GM18502 (cell line): ENCODE data around the gene TEX13B.
A peak's percentile ranks its signal among the peaks of the same experiment; 100 is the strongest.

Experiments
- ATAC-seq: cut with Tn5 transposase; IDR thresholded peaks from one replicate; pipeline ENCODE4 v1.9.1; 2021; ENCODE audit warnings: mild to moderate bottlenecking; ENCODE audit not compliant: unreplicated experiment, poor library complexity

TEX13B gene, protein sequence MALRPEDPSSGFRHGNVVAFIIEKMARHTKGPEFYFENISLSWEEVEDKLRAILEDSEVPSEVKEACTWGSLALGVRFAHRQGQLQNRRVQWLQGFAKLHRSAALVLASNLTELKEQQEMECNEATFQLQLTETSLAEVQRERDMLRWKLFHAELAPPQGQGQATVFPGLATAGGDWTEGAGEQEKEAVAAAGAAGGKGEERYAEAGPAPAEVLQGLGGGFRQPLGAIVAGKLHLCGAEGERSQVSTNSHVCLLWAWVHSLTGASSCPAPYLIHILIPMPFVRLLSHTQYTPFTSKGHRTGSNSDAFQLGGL

DNA sequence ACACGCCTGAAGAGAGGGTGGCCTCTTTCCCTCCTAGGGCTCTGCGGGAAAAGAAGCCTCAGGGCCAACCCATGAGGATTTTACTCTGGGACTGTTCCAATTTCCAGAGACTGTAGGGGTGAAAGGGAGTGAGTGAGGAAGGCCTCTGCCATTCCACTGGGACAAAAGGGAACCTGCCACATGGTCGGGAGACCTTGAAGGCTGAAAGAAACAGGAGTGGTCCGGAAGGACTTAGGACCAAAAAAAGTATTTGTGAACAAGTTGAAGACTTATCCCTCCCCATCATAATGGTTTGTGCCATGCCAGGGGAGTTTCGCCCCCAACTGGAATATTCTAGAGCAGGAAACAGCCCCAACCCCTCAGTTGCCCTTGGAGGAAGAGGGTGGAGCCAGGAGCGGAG is at the start of gene TEX13B:
TSS of gene TEX13B (minus strand) at position 15 of the 400 bp plus-strand sequence. CDS start 243 bp downstream, outside the sequence.
- no peak for ATAC-seq

DNA sequence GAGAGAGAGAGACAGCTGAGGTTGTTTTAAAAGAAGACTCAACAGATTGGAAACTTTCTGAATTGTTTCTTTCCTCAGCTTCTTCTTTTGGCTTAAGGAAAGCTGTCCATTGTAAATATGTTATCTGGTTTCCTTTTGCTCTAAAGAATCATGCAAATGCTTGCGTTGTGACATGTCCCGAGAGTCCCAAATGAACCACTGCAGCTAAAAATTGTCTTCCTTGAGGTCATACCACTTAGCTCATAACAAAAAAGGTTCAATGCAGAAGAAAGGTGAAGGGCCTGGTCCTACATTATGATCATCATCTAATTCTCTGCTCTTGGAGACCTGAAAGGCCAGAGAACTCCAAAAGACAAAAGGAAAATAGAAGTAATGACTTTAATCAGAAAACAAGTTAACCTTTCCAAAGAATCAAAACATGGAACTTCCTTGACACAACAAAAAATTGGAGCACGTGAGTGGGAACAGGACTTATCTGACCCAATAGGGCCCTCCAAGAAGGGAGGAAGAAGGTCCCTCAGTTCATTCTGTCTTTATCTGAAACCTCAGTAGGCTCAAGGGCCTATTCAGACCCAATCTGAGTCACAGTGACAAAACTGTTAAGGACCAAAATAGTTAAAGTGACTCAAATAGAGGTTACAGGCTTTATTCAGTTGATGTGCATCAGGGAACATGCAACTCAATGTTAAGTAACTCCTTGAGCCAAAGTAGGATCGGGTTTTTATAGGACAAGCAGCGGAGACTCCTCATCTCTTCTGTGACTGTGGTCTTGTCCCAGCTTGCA is 48.0 kb upstream of the TEX13B start:
- ATAC-seq = peak; percentile 85

DNA sequence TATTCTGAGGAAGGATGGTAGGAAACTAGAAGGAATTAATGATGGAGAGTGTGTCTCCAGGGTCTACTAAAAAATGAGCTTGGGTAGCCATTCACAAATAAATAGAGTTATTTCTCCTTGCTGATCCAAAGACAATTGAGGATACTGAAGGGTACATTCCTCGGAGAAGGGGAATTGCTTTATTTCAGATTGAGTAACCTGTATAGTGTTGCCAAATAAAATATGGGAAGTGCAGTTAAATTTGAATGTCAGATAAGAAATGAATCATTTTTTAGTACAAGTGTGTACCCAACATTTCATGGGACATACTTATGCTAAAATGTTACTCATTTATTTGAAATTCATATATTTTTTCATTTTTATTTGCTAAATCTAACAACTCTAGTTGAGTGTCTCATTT is 46.7 kb upstream of the TEX13B start:
- no peak for ATAC-seq

DNA sequence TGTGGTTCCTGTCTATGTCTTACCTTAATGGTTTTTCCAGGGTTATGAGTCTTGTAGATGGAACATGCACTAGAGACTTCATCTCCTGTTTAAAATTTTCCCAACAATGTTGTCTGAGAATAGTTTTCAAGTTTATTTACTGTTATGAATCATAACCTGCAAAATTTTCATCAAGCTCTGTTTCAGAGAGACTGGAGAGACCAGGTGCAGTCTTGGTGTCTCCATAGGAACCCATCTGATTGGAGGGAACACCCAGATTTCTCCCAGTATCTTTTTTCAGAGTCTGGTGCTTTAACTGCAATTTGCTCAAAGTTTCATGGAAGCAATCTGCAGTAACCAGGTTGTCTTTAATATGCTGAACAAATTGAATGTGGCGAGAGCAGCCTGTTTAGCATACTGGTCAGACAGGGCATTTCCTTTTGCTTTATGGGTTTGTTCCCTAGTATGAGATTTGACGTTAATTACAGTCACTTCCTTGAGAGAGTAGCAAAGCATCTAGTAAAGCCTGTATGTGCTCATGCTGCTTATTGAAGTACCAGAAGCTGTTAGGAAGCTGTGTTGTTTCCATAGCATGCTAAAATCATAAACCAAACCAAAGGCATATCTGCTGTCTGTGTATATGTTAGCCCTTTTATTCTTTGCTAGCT is 43.9 kb upstream of the TEX13B start:
- ATAC-seq = no peak

DNA sequence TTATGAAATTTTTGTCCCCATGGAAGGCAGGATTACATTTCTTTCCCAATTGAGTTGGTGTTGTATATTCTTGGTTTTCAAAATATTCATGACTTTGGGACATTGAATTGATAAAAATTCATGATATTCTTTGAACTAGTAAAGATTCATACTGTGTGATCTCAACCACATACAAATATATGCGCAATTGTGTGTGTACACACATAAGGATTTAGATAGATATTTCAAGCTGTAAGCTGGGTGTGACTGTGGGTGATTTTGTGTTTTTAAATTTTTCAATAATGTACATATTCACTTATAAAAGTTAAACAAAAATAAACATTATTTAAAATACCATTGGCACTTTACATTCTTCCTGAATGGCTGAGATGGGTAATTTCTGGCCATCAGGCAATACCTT is 43.2 kb upstream of the TEX13B start:
- ATAC-seq = no peak

DNA sequence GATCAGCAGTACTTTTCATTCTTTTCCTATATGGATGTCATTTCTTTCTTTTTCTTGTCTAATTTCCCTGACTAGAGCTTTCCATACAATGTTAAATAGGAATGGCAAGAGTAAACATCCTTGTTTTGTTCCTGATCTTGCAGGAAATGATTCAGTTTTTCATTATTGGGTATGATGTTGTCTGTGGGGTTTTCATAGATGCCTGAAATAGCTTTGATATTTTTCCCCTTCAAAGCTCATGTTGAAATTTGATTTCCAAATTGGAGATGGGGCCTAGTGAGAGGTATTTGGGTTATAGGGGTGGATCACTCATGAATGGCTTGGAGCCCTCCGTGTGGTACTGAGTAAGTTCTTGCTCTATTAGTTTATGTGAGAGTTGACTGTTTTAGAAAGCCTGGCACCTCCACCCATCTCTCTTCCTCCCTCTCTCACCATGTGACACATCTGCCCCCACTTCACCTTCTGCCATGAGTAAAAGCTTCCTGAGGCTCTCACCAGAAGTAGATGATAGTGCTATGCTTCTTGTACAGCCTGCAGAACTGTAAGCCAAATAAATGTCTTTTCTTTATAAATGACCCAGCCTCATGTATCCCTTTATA is 40.4 kb upstream of the TEX13B start:
- no peak for ATAC-seq

DNA sequence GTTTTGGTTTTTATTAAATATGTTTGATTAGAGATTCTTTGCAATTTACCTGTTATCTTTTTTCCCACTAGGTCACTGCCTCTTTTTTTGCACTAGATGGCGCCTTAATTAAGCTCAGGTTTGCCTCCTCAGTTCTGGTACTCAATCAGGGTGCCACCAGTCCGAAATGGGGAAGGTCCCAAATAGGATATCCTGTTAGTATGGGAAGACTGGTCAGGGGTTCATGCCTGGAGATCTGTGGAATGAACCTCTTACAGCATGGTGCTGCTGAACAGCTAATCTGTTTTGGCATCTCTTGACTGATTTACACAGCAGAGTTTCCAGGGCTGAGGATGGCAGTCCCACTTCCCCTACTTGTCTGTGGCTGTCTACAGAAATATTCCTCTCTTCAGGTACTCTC is 38.5 kb upstream of the TEX13B start:
- ATAC-seq = peak; percentile 74

DNA sequence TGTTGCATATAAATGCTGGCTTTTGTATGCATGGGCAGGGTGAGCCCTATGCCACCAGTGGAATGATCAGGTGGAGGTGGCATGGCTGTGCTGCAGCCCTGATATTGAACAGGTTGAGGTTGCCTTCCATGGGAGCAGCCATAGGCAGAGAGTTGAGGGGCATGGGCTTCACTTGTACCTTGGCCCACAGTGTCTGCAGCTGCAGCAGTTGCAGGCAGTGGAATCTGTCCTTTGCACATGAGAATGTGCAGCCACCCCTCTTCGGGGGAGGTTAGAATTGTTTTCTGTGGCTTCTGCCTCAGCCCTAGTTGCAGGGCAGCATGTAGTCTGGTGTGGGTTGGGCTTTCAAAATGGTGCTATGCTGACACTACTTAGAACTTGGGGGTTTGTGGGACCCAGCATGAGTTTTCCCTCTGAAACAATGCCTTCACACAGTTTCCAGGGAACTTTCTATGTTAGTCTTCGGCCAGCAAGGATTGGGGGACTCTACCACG is 37.3 kb upstream of the TEX13B start:
- no peak for ATAC-seq

DNA sequence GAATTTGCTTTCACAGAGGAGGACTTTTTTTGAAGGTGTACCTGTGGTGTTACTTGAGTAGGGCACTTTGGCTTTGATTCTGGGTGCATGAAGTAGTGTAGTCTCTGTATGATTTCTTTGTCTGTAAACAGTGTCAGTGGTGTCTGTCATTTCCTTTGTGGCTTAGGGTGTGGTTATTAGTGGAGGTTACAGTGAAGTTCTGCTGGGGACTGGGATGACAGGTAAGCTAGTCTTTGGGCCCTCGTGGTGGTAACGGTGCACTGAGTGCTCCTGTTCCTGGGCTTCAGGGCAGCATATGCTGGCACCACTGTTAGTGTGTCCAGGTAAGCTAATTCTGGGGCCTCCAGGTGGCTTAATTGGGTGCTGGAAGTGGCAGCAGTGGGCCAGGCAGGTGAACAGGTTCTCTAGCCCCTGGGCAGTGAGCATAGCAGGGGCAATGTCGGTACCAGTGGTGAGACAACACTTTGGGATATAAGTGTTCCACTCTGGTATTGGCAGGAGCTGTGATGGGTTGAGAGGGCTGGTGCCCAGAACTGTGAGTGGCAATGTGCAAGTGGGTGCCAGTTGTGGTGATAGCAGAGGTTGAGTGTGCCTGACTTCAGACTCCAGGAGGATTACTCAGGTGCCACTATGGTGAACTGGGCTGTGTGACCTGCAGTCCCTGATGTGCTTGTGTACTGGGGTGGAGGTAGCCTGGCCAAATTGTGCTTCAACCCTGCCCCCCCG is 36.6 kb upstream of the TEX13B start:
- no peak for ATAC-seq

DNA sequence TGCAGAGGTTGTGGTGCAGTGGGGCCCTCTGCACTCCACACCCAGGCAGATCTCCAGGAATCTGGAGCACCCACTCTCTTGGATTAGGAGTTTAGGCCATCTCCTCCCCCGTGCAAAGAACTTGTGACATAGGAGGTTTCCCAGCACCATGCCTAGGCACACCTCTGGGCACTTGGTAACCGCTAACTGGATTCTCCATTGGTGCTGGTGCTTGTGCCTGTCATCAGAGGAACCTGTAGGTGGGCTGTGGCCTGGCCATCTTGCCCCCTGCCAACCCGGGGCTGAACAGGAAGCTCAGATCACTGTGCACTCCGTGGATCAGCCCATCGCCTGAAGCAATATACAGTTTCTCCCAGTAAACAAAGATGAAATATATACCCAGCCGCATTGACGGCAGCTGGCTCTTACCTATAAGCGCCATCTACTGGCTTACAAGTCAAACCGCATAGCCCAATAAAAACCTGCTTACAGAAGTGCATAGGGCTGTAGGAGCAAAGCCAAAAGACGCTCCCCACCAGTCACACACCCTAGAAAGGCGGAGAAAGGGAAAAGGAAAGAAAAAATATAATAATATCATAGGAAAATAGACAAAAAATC is 19.1 kb upstream of the TEX13B start:
- ATAC-seq = peak; percentile 94

DNA sequence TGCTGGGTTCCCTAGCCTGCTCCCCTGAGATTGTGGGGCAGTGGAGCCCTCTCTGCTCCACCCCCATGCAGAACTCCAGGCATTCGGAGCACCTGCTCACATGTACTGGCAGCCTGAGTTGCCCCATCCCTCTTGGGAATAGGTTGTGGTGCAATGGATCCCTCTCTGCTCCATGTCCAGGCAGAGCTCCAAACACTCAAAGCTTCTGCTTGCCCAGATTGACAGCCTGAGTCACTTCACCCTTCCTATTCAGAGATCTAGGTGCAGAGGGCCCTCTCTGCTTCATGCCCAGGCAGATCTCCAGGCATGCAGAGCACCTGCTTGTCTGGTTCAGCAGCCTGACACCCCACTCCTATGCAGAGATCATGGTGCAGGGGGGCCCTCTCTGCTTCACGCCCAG is 18.6 kb upstream of the TEX13B start:
- ATAC-seq = peak; percentile 25

DNA sequence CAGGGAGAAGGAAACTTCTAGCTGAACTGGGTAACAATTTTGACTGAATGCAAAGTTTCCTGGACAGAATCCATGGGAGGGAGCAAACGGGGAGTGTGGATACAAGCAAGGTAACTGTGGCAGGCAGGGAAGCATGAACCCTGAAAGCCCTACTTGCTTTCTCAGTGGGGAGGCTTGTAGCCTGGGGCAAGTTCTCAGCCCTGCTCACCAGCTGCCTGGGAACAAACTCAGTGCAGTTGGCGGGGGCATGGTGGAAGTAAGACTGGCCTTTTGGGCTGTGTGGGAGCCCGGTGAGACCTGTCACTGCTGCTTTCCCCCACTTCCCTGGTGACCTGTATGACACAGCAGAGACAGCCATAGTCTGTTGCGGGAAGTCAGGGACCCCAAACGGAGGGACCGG is 14.0 kb upstream of the TEX13B start:
- ATAC-seq = no peak

DNA sequence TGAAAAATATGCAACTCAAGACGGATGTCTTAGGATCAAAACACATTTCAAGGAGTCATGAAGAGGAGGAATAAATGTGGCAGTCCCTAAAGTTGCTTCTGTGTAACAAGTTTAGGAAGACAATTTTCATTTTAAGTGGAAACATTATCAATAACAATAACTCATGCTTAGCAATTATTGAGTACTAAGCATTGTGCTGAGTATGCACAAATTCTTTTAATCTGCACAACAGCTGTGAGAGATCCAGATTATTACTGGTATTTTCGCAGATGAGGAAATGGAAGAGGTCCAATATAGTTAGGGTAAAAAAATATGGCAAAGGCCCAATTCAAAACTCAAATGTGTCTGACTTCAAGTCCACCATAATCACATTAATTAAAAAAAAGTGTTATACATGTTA is 2.9 kb upstream of the TEX13B start:
- ATAC-seq = no peak

DNA sequence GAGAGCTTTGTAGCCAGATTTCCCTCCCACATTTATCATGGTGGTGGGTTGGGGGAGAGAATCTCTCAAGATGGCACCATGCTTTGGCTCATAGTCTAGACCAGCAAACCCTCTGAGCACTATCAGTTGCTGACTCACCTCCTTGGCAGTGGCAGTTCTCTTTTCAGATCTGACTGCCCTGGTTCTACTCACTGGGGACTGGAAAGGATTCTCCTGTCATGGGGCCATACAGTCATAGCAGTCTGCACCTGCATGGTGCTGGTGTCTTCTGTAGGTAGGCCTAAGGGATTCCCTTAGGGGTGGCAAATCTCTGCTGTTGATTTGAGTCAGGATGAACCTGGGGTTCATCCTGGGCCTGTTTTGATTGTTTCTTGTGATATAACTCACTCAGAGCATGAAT is 2.6 kb downstream of the TEX13B start:
- ATAC-seq = no peak

DNA sequence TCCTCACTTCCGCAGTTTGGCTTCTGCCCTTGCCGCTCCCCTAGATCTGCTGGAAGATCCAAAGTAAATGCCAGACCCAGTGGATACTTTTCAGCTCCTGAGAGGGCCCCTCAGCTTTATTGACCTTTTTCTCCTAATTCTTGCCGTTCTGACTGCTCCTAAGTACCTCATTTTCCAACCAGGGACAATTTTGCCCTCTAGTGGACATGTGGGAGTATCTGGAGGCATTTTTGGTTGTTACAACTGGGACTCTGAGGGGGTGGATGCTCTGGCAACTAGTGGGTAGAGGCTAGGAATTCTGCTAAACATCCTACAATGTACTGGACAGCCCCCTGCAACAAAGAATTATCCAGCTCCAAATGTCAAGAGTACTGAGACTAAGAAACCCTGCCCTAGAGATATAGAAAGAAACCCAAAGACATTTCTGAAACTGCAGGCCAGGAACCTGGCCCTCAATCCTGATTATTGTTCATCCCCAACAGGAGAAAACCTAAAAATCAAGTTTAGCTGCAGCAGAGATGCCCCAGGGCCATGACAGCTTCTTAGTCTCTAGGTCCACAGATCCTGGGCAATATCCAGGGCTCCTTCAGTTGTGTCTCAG is 3.4 kb downstream of the TEX13B start:
- ATAC-seq = no peak

DNA sequence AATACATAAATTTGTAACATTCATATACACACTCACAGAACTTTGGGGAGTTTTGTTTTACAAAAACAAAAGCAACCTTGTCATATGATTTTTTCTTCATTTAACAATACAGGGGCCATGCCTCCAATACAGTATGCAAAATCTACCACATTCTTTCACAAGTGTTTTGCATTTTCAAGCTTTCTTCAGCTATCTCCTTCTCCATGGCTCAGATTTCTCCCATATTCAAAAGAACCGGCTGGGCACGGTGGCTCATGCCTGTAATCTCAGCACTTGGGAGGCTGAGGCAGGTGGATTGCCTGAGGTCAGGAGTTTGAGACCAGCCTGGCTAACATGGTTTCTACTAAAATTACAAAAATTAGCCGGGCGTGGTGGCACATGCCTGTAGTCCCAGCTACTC is 4.1 kb downstream of the TEX13B start:
- ATAC-seq = no peak

DNA sequence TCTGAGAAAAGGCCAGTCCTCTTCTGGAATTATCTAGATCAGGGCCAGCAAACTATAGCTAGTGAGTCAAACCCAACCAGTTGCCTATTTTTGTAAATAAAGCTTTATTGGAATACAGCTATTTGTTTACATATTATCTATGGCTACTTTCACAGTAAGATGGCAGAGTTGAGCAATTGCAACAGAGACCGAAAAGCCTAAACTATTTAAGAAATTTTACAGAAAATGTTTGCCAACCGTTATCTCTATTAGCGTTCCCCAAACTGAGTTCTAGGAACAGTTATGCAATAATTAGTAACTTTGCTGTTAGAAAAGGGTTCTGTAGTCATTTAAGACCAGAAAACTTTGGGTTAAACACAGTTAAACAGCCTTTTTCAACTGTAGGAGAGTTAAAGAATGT is 10.5 kb downstream of the TEX13B start:
- no peak for ATAC-seq

DNA sequence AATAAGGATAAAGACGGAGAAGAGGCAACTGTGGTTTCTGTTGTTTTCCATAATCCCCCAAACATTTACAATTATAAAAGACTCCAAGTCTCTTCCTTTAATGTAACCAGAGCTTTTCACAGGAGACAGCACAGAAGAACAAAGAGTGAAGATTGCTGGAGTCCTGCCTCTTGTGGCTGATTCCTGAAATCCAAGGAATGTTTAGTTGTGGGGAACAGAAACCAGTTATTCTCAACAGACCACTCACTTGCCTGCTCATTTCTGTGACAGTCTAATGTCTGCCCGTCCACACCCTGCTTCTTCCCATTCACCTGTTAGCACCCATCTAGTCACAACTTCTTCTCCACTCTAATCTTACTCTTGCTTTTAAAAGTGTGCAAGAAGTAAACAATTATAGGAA is 12.1 kb downstream of the TEX13B start:
- no peak for ATAC-seq

DNA sequence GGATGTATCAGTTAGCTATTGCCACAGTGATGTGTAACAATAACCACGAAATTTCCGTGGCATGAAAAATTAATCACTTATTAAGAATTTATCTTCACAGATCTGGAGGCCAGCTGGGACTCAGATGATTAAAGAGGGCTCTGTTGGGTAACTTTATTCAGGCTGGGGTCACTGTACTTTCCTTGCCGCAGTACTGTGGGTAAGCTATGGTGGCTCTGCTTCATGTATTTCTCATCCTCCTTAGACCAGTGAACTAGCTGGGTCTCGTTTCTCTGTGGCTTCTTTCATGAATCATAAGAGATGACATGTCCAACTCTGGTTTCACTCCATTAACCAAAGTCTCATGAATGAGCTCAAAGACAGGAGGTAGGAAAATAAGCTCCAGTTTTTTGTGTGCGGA is 13.5 kb downstream of the TEX13B start:
- ATAC-seq = no peak
